ENCODE data around the gene NFKB2.
A peak's percentile ranks its signal among the peaks of the same experiment; 100 is the strongest.

Gene NFKB2

DNA sequence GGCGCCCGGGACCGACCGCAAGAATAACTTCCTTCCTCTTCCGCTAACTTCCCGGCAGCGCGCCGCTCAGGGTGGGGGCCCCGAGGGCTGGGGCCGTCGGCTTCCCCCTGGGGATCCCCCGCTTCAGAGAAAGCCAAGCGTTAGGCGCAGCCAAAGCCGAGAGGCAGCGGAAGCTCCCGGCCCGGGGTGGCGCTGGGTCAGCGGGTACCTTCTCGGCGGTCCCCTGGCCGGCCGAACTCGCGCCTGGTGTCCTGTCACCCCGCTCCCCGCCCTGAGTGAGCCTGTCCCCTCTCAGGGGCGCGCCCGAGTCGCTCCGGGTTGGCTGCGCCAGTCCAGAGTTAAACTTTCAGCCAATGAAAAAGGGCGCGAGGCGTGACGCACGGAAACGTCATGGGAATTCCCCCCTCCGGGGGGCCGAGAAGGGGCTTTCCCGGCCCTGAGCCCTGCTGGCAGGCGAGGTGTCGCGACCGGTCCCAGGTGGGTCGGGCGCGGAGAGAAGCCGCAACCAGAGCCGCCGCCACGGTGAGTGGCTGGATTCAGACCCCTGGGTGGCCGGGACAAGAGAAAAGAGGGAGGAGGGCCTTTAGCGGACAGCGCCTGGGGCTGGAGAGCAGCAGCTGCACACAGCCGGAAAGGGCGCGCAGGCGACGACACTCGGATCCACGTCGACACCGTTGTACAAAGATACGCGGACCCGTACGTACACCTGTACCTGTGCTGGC, 1.3 kb upstream of the NFKB2 start:
- peak; percentile 96 to 99 for DNase-seq (ENCODE audit: low read depth in 1 of 2, low spot score in 1 of 2)

DNA sequence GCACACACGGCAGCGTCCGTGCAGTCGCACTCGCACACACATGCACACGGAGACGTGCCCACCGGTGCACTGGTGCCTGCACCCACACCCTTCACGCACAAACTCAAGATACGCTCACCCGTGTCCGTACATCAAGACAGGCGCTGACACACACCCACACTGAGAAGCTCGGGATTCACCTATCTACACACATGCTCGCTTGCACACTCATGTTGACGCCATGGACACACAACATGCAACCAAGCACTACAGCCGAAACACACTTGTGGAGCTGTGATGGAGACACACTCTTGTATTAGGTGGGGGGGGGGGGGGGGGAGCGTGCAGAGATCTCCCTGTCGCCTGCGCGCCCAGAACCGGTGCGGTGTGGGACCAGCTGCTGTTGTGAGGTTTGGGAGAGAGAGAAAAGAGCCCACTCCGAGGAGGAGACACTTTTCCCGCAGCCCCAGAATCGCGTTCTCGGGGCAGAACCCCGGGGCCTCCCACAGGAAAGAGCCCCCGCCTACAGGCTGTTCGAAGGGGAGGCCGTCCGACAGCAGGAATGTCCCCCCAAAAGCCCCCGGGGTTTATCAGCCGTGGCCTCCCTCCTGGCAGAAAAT, 605 bp upstream of the NFKB2 start:
- DNase-seq (ENCODE audit: low read depth in 1 of 2, low spot score in 1 of 2), result peak in 1 of 2 donors; percentile 63

DNA sequence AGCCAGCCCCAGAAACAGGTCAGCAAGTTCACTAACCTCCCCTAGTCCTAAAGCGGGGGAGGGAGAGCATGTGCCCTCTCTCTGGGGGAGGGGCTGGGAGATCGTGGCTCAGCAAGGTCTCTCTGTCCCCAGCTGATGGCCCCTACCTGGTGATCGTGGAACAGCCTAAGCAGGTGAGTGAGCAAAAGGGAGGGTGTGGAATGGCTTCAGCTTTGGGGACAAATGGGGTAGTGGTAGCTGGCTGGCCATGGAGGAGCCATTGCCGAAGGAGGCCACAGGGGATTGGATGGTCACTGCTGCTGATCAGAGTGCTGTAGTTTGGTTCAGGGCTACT, 779 bp downstream of the NFKB2 start:
- no peak for DNase-seq (ENCODE audit: low read depth in 1 of 2, low spot score in 1 of 2)

DNA sequence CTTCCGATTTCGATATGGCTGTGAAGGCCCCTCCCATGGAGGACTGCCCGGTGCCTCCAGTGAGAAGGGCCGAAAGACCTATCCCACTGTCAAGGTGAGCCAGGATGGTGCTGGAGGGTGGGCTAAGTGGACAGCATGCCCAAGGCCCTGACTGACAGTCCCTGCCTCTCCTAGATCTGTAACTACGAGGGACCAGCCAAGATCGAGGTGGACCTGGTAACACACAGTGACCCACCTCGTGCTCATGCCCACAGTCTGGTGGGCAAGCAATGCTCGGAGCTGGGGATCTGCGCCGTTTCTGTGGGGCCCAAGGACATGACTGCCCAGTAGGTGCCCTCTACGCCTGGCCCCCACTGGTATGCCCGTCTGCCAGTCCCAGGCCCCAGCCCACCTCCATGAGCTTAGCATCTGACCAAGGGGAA, 1.2 kb downstream of the NFKB2 start:
- no peak for DNase-seq (ENCODE audit: low read depth in 1 of 2, low spot score in 1 of 2)

DNA sequence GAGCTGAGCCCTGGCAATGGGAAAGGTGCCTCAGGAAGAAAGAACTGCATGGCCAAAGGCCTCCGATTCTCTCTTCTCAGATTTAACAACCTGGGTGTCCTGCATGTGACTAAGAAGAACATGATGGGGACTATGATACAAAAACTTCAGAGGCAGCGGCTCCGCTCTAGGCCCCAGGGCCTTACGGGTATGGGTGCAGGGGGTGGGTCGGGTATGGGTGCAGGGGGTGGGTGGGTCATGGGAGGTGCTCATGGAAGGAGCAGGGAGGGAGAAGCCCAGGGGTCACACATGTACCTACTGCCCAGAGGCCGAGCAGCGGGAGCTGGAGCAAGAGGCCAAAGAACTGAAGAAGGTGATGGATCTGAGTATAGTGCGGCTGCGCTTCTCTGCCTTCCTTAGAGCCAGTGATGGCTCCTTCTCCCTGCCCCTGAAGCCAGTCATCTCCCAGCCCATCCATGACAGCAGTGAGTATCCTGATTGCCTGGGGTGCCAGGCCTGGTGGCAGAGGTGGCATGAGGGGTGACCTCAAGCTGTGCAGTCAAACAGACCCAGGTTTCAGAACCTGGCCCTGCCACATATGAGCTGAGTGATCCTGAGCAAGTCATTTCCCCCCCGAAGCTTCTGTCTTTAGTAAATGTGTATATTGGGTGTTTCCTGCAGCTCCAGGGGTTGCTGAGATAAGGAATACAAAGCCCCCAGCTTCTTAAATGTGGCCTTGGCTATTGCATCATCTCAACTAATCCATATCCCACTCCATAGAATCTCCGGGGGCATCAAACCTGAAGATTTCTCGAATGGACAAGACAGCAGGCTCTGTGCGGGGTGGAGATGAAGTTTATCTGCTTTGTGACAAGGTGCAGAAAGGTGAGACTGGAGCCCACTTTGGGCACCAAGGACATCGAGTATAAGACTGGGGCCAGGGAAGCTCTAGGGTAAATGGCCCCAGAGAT, 2.0 kb downstream of the NFKB2 start:
- no peak for DNase-seq (ENCODE audit: low read depth in 1 of 2, low spot score in 1 of 2)

DNA sequence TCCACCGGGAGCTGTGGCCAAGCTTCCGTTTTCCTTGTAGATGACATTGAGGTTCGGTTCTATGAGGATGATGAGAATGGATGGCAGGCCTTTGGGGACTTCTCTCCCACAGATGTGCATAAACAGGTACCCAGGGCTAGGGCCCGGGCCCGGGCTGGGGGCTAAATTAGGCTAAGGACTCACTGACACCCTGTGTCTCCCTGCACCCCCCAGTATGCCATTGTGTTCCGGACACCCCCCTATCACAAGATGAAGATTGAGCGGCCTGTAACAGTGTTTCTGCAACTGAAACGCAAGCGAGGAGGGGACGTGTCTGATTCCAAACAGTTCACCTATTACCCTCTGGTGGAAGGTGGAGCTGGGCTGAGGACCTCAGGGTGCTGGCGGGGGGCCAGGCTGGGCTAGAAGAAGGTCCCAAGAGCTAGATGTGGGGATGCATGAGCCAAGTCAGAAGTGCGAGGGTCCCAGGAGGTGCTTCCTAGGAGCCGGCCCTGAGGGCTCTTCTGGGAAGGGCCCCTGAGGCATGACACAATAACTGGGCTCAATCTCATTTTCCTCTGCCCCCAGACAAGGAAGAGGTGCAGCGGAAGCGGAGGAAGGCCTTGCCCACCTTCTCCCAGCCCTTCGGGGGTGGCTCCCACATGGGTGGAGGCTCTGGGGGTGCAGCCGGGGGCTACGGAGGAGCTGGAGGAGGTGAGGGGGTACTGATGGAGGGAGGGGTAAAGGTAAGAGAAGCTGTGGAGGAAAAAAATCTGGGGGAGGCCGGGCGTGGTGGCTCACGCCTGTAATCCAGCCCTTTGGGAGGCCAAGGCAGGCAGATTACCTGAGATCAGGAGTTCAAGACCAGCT, 2.9 kb downstream of the NFKB2 start:
- no peak for DNase-seq (ENCODE audit: low read depth in 1 of 2, low spot score in 1 of 2)

DNA sequence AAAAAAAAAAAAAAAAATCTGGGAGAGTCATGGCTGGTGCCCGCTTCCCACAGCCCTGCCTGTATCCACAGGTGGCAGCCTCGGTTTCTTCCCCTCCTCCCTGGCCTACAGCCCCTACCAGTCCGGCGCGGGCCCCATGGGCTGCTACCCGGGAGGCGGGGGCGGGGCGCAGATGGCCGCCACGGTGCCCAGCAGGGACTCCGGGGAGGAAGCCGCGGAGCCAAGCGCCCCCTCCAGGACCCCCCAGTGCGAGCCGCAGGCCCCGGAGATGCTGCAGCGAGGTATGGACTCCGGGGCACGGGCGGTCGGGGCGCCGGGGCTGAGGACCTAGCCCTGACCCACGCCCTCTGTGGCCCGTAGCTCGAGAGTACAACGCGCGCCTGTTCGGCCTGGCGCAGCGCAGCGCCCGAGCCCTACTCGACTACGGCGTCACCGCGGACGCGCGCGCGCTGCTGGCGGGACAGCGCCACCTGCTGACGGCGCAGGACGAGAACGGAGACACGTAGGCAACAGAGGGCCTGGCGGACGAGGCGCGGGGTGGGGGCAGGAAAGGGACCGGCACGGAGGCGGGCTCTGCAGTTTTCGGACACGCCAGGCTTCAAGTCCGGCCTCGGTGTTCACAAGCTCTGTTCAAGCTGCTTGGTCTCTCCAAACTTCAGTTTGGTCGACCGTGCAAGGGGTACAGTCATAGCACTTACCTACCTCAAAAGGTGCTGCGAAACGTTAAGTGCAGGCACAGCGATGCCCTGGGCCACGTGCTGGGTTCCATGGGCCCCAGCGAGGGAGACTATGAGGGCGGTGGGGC, 3.9 kb downstream of the NFKB2 start:
- DNase-seq (ENCODE audit: low read depth in 1 of 2, low spot score in 1 of 2), result peak; percentile 77 to 84

DNA sequence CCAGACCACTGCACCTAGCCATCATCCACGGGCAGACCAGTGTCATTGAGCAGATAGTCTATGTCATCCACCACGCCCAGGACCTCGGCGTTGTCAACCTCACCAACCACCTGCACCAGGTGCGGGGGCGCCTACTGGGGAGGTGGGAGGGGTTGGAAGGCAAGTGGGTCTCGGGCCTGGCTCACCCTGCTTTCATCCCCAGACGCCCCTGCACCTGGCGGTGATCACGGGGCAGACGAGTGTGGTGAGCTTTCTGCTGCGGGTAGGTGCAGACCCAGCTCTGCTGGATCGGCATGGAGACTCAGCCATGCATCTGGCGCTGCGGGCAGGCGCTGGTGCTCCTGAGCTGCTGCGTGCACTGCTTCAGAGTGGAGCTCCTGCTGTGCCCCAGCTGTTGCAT, 4.6 kb downstream of the NFKB2 start:
- DNase-seq (ENCODE audit: low read depth in 1 of 2, low spot score in 1 of 2), result no peak

DNA sequence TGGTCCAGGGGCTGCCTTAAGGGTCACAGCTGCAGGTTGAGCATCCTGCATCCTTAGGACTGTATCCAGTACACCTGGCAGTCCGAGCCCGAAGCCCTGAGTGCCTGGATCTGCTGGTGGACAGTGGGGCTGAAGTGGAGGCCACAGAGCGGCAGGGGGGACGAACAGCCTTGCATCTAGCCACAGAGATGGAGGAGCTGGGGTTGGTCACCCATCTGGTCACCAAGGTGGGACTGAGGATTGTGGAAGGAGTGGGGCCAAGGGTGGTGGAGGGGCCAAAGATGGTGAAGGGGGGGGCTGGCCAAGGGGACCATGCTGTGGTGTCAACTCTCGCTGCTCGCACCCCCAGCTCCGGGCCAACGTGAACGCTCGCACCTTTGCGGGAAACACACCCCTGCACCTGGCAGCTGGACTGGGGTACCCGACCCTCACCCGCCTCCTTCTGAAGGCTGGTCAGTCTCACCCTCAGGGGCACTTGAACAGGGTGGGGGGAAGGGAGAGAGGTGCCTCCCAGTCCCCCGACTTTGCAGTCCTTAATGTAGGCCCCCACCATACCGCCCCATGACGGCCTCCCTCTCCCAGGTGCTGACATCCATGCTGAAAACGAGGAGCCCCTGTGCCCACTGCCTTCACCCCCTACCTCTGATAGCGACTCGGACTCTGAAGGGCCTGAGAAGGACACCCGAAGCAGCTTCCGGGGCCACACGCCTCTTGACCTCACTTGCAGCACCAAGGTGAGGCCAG, 5.3 kb downstream of the NFKB2 start:
- no peak for DNase-seq (ENCODE audit: low read depth in 1 of 2, low spot score in 1 of 2)

DNA sequence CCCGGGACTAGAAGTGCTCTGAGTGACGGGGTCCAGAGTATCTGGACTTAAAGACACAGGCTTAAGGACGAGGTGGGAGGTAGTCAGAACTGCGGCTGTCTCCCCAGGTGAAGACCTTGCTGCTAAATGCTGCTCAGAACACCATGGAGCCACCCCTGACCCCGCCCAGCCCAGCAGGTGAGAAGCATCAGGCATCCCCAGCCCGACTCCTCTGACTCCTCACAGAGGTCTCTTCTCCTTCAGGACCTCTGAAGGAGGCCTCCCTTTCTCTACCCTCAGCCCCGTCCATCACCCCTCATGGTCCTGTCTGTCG, 5.8 kb downstream of the NFKB2 start:
- no peak for DNase-seq (ENCODE audit: low read depth in 1 of 2, low spot score in 1 of 2)

DNA sequence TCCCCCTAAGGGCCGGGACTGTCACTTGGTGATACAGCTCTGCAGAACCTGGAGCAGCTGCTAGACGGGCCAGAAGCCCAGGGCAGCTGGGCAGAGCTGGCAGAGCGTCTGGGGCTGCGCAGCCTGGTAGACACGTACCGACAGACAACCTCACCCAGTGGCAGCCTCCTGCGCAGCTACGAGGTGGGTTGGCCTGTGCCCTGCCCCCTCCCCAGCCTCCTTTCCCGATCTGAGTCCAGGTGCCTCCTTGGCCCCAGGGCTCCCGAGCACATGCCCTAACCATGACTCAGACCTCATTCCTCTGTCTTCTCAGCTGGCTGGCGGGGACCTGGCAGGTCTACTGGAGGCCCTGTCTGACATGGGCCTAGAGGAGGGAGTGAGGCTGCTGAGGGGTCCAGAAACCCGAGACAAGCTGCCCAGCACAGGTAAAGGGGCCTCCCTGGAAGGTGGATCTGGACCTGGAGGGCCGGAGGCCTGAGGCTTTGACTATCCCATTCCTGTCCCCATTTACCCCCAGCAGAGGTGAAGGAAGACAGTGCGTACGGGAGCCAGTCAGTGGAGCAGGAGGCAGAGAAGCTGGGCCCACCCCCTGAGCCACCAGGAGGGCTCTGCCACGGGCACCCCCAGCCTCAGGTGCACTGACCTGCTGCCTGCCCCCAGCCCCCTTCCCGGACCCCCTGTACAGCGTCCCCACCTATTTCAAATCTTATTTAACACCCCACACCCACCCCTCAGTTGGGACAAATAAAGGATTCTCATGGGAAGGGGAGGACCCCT, 6.4 kb downstream of the NFKB2 start:
- DNase-seq (ENCODE audit: low read depth in 1 of 2, low spot score in 1 of 2), result no peak

DNA sequence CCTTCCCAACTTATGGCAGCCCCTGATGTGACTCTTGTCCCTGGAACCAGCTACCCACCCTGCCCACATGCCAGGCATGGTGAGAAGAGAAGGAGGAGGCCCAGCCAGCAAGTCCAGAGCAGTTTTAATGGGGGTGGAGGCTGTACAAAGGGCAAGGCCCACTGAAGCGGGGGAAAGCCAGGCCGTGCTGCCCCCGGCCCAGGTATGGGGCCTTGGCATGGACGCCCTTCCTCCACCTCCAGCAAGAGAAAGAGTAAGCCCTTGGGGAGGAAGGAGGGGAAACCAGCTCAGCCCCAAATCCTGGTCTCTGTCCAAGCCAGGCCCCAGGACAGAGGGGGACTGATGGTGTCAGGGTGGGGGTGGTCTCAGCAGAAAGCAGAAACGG, 7.0 kb downstream of the NFKB2 start:
- no peak for DNase-seq (ENCODE audit: low read depth in 1 of 2, low spot score in 1 of 2)

DNA sequence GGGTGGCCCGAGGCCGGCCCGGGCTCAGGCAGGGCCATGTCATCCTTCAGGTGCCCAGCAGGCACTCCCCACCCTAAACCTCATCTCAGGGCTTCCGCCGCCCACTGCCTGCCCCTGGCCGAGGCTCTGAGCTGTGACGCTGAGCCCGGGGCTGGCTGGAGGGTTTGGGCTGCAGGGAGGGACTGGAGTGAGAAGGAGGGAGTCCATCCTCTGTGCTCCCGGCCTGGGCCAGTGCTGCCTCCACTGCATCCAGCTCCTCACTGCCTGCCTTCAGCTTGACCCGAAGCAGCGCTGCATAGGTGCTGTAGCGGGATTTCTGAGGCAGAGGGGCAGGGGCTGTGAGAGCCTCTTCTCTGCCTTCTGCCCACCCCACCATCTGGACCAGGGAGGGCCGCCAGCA, 7.6 kb downstream of the NFKB2 start:
- no peak for DNase-seq (ENCODE audit: low read depth in 1 of 2, low spot score in 1 of 2)

DNA sequence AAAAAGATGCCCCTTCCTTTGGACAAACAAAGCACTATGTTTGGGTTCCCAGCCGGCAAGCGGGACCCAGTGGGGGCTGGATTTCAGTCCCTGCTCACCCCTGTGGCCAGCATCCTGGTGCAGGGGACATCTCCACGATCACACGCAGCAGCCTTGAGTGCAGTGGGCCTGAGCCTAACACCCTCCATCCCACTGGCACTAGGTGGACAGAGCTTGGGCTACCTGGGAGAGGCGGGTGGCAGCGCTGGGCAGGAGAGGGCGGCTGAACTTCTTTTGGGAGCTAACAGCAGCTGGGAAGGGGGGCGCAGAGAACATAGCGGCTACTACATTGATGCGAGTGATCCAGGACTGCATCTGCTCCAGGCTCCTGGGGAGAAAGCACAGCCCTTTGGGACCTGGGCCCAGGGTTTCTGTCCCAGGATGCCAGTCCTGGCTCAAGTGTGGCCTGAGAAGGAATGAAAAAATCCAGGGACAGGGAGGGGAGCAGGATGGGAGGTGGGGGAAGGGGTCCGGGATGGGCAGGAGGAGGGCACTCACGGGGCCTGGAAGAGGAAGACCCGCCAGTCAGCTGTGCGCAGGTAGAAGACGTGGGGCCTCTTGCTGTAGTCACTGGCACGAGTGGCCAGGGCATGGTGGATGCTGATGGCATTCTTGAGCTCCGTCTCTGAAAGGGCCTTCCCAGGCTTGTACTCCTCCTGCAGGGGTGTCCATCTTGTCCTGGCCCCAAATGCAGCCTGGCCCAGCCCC, 9.0 kb downstream of the NFKB2 start:
- DNase-seq (ENCODE audit: low read depth in 1 of 2, low spot score in 1 of 2), result no peak

DNA sequence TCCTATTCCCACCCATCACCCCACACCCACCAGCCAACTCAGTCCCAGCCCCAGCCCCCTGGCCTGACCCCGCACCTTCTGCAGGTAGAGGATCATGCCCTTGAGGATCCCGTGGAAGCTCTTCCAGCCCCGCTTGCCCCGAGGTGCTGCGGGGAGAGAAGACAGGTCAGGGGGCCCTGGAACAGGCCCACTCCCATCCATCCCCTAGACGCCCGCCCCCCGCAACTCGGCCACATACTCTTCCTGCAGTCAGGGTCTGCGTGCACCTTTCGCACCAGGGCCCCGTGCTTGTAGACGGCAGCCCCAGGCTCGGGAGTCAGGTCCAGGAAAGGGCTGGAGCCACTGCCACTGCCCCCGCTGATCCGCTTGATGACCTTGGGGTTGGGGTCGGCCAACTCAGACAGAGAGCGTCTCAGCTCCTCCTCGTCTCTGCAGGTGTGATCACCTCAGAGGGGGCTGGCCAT, 9.6 kb downstream of the NFKB2 start:
- no peak for DNase-seq (ENCODE audit: low read depth in 1 of 2, low spot score in 1 of 2)

DNA sequence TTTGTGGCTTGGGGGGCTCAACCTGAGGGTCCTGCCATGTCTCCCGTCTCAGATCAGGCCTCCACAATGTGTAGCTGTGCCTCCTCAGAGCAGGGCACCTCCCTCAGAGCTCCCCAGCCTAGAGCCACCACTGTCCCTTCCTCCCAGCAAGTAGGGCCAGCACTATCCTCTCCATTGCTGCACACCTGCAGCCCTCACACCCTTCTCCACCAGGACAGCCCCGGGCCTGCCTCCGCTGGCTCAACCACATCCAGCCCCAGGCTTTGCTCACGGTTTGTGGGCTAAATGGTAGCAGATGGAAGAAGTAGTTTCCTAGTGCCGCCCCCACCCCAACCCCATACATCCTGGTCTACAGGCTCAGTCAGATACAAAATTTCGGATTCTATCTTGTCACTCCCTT, 10.1 kb downstream of the NFKB2 start:
- DNase-seq (ENCODE audit: low read depth in 1 of 2, low spot score in 1 of 2), result no peak

DNA sequence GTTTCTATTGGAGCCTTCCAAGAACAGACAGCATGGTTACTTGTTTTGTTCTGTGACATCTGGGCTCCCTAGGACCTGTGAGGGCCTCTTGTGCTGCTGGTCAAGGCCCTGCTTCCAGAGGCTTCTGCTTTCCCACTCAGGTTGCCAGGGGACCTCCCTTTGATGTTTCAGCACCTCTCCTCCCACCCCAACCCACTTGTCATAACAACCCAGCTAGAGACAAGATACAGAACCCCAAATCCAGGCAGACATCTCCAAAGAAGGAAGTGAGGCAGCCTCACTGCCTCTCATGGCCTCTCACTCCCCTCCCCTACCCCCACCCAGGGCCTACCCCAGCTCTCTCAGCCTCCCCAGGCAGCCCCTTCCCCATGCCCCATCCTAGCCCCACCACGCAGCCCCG, 11.3 kb downstream of the NFKB2 start:
- no peak for DNase-seq (ENCODE audit: low read depth in 1 of 2, low spot score in 1 of 2)

DNA sequence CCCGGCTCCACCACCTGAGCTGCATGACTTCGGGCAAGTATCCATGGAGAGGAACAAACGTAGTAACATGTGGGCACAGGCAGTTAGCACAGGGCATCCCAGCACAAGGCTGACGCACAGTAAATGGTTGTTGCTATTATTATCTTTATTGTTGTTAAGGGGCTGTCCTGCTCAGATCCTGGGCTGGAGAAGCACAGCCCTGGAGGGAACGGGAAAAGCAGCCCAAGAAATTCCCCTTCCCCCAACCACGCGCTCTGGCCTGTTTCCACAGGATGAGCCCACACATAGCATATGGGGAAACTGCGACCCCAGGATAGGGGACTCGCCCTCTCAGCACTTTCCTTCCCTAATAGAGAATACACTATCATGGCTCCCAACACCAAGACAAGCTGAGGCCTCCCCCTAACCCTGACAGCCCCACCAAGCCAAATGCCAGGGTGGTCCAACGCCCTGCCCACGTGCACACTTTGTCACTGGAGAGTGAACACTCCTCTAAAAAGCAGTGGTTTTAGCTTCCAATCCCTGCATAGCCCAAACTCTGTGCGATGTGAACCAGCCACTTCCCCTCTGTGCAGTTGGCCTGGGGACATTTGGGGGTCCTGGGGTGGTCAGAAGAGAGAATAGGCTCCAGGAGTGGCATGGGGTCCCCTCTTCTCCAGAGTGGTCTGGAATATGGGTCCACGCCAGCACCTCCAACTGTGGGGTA, 12.1 kb downstream of the NFKB2 start:
- DNase-seq (ENCODE audit: low read depth in 1 of 2, low spot score in 1 of 2), result no peak

Measured in activated T-helper 1 cell treated with anti-CD3 and anti-CD28 coated beads, Interleukin-2, amount 50 U/mL, for 16 hours (primary cell).